GM19238 (cell line): ENCODE data around the gene SLC7A6.

Source experiments
- DNase-seq: peaks from one replicate; pipeline ENCODE4 v3.0.0; 2011; ENCODE audit warnings: low spot score; ENCODE audit not compliant: insufficient read length

SLC7A6 gene

GRCh38 chr16:68264128-68265077 lies at the start of gene SLC7A6:
Gene SLC7A6 (plus strand): TSS chr16:68264526. CDS start chr16:68274727, 10,201 bp downstream.
- peak; percentile 91 for DNase-seq

GRCh38 chr16:68214726-68215125 lies 49.6 kb upstream of the SLC7A6 start:
- DNase-seq = no peak

- DNase-seq = no peak
These were observed 49.0 kb upstream of the SLC7A6 start for GRCh38 chr16:68215302-68215701.

- DNase-seq = no peak
These were observed 48.1 kb upstream of the SLC7A6 start for GRCh38 chr16:68216240-68216639.

GRCh38 chr16:68217506-68217905 lies 46.8 kb upstream of the SLC7A6 start:
- no peak for DNase-seq

GRCh38 chr16:68219725-68220351 lies 44.5 kb upstream of the SLC7A6 start:
- DNase-seq = no peak

- DNase-seq = no peak
These were observed 41.3 kb upstream of the SLC7A6 start for GRCh38 chr16:68223072-68223471.

GRCh38 chr16:68226116-68226515 lies 38.2 kb upstream of the SLC7A6 start:
- DNase-seq = no peak

- no peak for DNase-seq
These were observed 37.0 kb upstream of the SLC7A6 start for GRCh38 chr16:68227183-68227793.

GRCh38 chr16:68227850-68228553 lies 36.3 kb upstream of the SLC7A6 start:
- no peak for DNase-seq

- DNase-seq = no peak
These were observed 35.7 kb upstream of the SLC7A6 start for GRCh38 chr16:68228652-68229051.

GRCh38 chr16:68229431-68230175 lies 34.7 kb upstream of the SLC7A6 start:
- no peak for DNase-seq

GRCh38 chr16:68230176-68230571 lies 34.2 kb upstream of the SLC7A6 start:
- no peak for DNase-seq

- DNase-seq = no peak
These were observed 33.4 kb upstream of the SLC7A6 start for GRCh38 chr16:68230956-68231355.

GRCh38 chr16:68231384-68232136 lies 32.8 kb upstream of the SLC7A6 start:
- no peak for DNase-seq

- DNase-seq = no peak
These were observed 32.0 kb upstream of the SLC7A6 start for GRCh38 chr16:68232335-68232734.

- no peak for DNase-seq
These were observed 31.1 kb upstream of the SLC7A6 start for GRCh38 chr16:68233085-68233834.

- DNase-seq = no peak
These were observed 30.5 kb upstream of the SLC7A6 start for GRCh38 chr16:68233835-68234187.
